Right lung (tissue), 5 donors: ENCODE measurements around the gene ZNF750. TPM values are rescaled to one million over a fixed set of nuclear protein-coding genes. Genes with fewer than 3 reads are reported as not detected.

ENCODE experiments used
- DNase-seq, 2 donors: peaks; one replicate each; pipeline ENCODE4 v3.0.0-alpha.2; 2013
- polyA plus RNA-seq, 5 donors: library from polyadenylated mRNA; unstranded; fragments of 120-200 nt; gene quantifications; one replicate each; pipeline versions ENCODE4 v1.2.1 to v1.2.3, GENCODE V29; 2013; ENCODE audit warnings: inconsistent platforms in 1 of 5, low replicate concordance in 1 of 5; ENCODE audit not compliant: insufficient read length in 5 of 5, insufficient read depth in 1 of 5

The ZNF750 gene
- polyA plus RNA-seq, 5 donors, result 0.34 to 0.73 (median 0.53) TPM

GRCh38 chr17:82836823-82837357, 2.9 kb downstream of the ZNF750 start:
- DNase-seq, result no peak

GRCh38 chr17:82835766-82836512, 3.9 kb downstream of the ZNF750 start:
- DNase-seq, result no peak

DNA sequence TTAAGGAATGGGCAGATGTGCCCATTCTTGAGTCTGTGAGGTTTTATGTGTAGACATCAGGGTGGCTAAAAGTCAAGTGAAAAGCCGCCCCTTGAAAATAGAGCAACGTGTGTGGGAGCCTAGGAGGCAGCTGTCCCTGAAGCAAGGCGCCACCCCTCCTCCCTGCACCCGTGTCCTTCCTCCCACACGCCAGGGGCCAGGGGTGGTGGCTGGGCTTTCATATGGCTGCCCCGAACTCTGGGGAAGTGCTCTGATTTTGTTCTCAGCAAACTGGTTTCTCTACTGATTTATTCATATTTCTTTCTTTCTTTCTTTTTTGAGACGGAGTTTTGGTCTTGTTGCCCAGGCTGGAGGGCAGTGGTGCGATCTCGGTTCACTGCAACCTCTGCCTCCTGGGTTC, 4.7 kb downstream of the ZNF750 start:
- no peak for DNase-seq

GRCh38 chr17:82832881-82833475, 6.8 kb downstream of the ZNF750 start:
- no peak for DNase-seq

DNA sequence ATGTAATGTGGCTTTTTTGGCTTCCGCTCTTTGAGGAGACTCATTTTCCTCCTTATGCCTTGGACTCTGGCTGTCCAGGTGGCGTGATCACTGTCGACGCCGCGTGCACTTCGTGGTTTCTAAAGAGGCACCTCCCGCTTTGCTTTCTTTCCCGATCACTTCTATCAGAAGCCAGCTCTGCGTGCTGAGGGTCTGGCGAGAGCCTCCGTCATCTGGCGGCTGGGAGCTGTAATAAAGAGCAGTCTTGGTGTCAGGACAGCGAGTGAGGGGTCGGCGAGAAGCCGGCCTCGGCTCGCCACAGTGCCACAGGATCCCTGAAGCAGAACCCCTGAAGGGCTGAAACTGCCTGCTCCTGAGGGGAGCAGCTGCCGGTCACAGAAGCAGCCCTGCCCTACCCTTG, 7.4 kb downstream of the ZNF750 start:
- no peak for DNase-seq

GRCh38 chr17:82831818-82832200, 8.0 kb downstream of the ZNF750 start:
- DNase-seq, result no peak

- DNase-seq, result no peak
Observed at GRCh38 chr17:82831041-82831817, 8.6 kb downstream of the ZNF750 start.

- DNase-seq, result peak in 1 of 2 donors; percentile 40
Observed at GRCh38 chr17:82830249-82830661, 9.6 kb downstream of the ZNF750 start.

DNA sequence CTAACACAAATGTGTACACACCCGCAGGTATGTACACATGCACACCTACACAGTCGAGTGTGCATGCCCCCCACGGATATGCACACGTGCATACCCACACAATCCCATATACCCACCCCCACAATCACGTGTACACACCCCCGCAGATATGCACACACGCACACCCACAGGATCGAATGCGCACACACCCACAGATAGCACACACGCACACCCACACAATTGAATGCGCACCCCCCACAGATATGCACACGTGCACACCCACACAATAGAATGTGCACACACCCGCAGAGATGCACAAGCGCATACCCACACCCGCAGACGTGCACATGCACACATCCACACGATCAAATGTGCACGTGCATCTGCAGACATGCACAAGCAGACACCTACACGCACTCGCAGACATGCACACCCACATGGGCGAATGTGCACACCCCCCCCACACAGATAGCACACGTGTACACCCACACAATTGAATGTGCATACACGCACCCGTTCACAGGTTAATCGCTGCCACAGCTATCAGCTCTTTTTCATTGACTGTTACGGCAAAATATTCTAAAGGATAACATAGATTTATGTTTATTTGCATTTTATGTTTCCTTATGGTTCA, 10.8 kb downstream of the ZNF750 start:
- DNase-seq, result no peak

DNA sequence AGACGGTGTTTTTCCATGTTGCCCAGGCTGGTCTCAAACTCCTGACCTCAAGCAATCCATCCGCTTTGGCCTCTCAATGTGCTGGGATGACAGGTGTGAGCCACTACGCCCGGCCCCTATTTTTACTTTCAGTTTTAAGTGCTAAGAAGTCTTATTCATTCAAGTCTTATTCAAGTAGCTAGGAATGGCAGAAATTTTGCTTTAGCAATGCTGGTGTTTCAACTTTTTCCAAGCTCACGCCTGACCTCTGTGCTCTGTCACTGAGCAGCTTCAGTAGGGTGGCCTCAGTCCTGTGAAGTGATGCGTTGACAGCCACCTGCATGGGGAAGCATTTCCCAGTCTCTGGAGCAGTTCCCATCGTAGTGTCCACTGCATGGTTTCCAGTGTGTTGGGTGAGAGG, 12.9 kb downstream of the ZNF750 start:
- no peak for DNase-seq

GRCh38 chr17:82826211-82826610, 13.6 kb downstream of the ZNF750 start:
- no peak for DNase-seq

DNA sequence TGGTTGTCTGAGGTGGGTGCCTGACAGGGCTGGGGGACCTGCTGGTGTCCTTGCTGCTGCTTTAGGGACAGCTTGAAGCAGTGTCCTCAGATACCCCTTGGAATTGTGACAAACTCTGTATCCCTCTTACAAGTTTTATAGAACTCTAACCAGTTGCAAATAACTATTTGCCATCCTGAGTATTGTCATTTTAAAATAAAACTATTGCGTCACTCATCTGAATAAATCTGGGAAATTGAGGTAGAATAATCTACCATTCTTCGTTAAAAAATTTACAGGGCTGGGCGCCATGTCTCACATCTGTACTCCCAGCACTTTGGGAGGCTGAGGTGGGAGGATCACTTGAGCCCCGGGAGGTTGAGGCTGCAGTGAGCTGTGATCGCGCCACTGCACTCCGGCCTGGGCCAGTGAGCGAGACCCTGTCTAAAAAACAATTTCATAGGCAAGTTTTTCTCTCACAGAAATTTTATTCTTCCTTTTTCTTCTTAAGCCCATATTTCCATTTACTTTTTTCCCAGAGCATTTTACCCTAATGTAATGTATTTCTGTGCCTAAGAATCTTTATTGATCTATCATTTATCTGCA, 14.2 kb downstream of the ZNF750 start:
- DNase-seq, result no peak

DNA sequence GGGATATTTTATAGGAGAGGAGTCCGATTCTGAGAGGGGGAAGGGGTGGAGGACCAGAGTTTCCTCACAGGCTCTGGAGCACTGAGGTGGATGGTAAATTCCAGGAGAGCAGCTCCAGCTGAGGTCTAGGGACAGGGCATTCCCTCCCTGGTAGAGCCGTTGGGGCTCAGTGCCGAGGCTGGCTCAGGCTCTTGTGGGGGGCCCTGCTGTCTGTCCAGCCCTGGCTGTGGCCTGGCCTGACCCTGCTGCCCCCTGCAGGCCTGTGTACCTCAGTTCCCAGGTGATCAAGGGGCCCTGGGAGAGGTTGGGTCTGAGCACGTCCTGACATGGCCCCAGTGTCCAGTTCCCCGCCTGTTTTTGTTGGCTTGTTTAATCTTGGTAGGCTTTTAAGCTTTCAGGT, 16.8 kb downstream of the ZNF750 start:
- DNase-seq, result no peak

DNA sequence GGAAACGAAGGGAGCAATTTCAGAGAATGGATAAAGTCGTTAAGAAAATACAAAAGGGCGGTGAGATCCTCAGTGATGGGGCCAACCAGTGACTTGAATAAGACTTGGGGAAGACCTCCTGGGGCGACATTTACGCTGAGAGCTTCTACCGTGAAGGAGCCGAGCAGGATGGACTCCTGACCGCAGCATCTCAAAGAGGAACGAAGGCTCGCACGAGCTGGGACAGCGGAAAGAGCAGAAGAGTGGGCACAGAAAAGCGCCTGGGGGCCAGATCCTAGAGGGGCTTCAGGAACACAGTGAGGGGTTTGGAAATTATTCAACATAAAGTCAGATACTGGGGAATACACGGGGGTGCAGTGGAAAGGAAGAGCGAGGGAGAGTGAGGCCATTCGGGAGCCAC, 17.5 kb downstream of the ZNF750 start:
- no peak for DNase-seq

- DNase-seq, result no peak
Observed at GRCh38 chr17:82821554-82821953, 18.3 kb downstream of the ZNF750 start.

GRCh38 chr17:82820278-82821251, 19.3 kb downstream of the ZNF750 start:
- no peak for DNase-seq

DNA sequence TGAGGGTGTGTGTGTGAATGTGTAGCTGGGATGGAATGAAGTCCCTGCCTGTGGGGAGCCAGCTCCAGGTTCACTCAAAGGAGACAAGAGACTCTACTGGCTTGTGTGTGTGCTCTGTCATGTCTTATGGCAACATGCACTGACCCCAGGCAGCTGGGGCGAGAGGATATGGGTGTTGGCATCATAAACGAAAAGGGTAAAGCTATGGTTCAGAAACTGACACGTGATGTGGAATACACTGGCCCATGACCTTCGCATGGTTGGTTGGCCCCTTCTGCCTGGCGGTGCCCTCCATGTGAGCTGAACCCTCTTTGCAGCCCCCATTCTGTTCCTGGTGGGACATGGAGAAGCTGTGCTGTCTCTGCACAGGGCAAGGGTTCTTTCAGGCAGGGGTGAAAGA, 21.9 kb downstream of the ZNF750 start:
- DNase-seq, result no peak

DNA sequence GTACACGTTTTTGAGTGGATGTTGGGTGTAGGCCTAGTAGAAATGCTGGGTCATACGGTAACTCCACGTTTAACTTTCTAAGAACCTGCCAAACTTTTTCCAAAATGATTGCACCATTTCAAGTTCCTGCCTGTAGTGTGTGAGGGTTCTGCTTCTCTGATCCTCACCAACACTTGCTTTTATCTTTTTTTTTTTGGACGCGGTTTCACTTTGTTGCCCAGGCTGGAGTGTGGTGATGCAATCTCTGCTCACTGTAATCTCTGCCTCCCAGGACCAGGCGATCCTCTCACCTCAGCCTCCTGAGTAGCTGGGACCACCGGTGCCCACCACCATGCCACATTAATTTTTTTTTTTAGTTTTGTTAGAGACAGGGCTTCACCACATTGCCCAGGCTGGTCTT, 23.5 kb downstream of the ZNF750 start:
- no peak for DNase-seq

GRCh38 chr17:82815790-82816305, 24.0 kb downstream of the ZNF750 start:
- DNase-seq, result no peak

DNA sequence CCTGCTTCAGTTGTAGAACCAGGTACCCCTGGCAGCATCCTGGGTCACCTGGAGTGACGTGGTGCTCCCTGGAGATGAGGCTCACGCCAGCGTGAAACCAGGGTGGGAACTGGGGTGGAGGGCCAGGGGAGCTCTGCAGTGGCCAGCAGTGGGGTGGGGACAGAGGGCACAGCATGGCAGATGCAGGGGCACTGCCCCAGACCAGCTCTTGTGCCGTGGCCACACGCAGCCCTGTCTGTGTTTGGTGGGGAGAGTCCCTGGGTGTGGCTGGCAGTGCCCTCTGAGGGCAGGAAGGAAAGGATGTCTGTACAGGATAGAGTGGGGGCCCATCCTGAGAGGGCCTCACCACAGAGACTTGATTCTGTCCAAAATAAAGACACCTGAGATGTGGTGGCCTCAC, 24.5 kb downstream of the ZNF750 start:
- no peak for DNase-seq
